A673 (cell line): Measurements from ENCODE around the gene SF3B6.

Experiments used
- CTCF ChIP-seq: fragments of 300-800, 200-600 bp; sonication (generic); conservative IDR thresholded peaks from 2 replicates; pipeline ENCODE4 v1.5.1; 2017; ENCODE audit warnings: low read depth, mild to moderate bottlenecking, antibody characterized with exemption, low read length, moderate library complexity, mixed read lengths
- EZH2 ChIP-seq: fragments of 200-600 bp; sonication (generic); IDR thresholded peaks from 2 replicates; pipeline ENCODE4 v1.6.1; 2017; ENCODE audit warnings: borderline replicate concordance, low read depth, mild to moderate bottlenecking, mixed read lengths, antibody characterized with exemption, low read length; ENCODE audit not compliant: poor library complexity, severe bottlenecking

DNA sequence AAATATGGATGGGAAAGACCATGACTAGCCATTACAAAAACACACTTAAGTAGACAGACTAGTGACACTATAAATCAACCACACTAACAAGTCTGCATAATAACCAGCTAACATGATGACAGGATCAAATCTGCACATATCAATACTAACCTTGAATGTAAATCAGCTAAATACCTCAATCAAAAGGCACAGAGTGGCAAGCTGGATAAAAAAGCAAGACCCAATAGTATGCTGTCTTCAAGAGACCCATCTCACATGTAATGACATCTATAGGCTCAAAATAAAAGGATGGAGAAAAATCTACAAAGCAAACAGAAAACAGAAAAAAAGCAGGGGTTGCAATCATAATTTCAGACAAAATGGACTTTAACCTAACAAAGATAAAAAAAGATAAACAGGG is 30.7 kb upstream of the SF3B6 start:
- TF ChIP-seq CTCF (no peak), EZH2 (no peak)
